GM13976 (cell line): ENCODE data around the gene DCHS2.

ENCODE experiments used
- DNase-seq: peaks from one replicate; pipeline ENCODE4 v3.0.0; 2012; ENCODE audit warnings: low spot score
- in situ Hi-C: fragments of 300-500 bp; cut with MboI; formaldehyde crosslinking; loops from one replicate; pipeline ENCODE4 v1.12.0; 2022; ENCODE audit warnings: low sequenced_read_pairs, mixed read lengths, inconsistent platforms; ENCODE audit not compliant: unreplicated experiment
- TF ChIP-seq, protein P1 (sequence below): IDR thresholded peaks from 2 replicates; pipeline ENCODE4 v1.5.1; 2012; ENCODE audit warnings: borderline replicate concordance, mild to moderate bottlenecking; ENCODE audit not compliant: insufficient read depth; ENCODE audit errors: extremely low read depth, missing control alignments, control extremely low read depth

DCHS2 gene

DNA sequence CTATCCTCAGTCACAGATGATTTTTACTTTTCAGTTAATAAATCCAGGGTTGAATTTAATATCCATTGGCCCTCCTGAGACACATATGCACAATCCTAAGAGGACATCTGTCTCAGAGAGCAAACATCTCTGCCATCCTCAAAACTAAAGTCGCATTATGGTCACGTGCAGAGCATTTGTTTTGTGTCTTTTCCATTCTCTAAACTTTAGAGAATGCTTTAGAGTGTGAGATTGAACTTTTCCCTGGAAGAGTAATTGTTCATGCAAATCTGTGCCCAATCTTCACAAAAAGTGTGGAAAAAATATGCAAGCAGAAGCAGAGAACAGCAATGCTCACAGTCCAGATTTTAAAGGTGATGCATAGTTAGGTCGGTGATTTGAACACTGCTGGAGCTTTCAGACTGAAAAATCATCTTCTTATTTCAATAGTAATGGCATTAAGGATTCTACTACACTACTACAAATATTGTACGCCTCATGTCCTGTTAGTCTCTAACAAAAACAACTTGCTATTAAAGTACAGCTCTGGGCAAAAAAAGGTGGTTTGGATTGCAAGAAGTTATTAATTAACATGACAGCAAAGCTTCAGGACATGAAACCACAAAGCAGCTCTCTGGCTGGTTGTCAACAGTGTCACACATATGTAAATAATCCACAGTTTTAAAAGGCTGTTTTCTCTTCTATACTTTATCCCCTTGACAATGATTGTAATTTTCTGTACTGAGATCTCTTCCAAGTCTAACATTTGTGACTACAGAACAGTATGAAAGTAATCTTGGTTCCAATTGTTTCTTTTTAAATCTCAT, 19.9 kb downstream of the DCHS2 start:
- in situ Hi-C loops, result no loop called here
- TF ChIP-seq, protein P1, sequence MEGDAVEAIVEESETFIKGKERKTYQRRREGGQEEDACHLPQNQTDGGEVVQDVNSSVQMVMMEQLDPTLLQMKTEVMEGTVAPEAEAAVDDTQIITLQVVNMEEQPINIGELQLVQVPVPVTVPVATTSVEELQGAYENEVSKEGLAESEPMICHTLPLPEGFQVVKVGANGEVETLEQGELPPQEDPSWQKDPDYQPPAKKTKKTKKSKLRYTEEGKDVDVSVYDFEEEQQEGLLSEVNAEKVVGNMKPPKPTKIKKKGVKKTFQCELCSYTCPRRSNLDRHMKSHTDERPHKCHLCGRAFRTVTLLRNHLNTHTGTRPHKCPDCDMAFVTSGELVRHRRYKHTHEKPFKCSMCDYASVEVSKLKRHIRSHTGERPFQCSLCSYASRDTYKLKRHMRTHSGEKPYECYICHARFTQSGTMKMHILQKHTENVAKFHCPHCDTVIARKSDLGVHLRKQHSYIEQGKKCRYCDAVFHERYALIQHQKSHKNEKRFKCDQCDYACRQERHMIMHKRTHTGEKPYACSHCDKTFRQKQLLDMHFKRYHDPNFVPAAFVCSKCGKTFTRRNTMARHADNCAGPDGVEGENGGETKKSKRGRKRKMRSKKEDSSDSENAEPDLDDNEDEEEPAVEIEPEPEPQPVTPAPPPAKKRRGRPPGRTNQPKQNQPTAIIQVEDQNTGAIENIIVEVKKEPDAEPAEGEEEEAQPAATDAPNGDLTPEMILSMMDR, result no peak
- no peak for DNase-seq

DNA sequence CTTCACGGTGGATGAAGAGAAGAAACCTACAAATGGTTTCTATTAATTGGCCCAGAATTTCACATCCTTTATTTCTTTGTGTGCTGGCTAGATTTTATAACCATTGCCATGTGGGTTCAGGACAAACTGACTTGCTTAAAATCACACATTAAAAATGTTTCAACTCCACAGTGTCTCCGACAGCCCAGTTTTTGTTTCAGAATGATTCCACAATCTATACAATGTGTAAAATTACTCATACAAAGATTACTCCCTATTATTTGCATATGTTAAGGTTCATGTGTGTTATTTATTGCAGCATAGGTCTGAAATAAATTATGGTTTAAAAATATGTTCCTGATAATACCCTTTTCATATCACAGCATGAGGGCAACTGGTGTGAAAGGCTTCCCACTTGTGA, 20.6 kb downstream of the DCHS2 start:
- TF ChIP-seq, protein P1, result no peak
- no peak for DNase-seq
- in situ Hi-C loops, result no loop called here

DNA sequence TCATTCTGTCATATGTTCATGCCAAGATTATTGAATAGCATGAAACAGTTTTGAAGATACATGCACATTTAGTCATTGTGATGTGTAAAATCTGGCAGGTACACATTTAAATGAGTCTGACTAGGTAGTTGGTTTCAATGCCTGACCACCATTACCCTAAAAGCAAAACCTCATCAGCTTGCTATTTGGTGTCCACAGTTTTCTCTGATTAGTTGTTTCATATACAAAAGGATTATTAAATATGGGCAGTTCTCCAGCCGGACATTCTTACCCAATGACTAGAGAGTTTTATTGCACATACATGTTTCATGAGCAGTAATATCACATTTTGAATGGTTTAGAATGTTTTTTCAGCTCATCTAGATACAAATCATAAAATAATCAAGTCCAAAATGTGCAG, 23.7 kb downstream of the DCHS2 start:
- in situ Hi-C loops, result no loop called here
- TF ChIP-seq, protein P1, result no peak
- DNase-seq, result no peak

DNA sequence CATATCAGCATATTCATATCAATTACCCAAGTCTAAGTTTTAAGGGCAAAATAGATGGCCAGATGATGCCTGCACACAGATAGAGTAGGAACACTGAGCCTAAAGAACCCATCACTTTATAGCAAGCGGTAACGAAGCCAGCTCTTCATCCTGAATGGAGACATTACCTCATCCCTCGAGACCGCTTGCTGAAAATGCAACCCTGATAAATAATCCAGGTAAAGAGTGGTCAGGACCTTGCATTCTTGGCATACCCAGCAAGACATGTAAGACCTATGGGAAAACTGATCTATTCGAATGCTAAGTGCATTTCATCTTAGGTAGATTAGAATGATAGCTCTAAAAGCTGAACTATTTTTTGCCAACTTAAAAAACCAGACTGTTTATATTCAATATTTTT, 25.3 kb downstream of the DCHS2 start:
- TF ChIP-seq, protein P1, result no peak
- no peak for DNase-seq
- in situ Hi-C loops, result no loop called here

DNA sequence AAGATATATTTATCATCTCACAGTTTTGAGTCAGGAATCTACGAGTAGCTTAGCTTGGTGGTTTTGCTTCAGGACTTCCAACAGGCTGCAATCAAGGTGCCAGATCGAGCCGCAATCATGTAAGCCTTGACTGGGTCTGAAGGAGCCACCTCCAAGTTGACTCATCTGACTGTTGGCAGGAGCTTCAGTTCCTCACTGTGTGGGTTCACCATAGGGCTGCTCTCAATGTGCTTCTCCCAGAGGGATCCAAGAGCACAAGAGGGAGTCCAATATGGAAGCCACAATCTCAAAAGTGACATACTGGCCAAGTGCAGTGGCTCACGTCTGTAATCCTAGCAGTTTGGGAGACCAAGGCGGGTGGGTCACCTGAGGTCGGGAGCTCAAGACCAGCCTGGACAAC, 26.5 kb downstream of the DCHS2 start:
- in situ Hi-C loops, result no loop called here
- no peak for DNase-seq

DNA sequence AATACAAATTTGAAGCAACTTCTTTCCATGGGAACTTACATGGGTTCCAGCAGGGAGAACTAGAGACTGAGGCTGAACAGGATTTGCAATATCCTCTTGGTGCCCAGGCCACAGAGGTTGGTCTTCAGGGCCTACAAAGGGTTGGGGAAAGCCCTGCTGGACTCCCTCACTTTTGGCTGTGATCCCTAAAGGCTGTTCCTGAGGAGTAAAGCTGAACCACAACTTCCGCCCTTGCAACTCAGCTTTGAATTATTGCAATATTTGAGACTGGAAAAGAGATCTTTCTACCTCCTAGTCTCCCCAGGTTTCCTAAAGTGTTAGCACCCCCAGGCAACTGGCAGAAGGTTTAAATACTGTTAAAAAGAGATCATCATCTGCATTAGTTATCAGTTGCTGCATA, 26.9 kb downstream of the DCHS2 start:
- TF ChIP-seq, protein P1, result no peak
- in situ Hi-C loops, result no loop called here
- DNase-seq, result no peak

More for the DNA sequence above, 26.5 kb downstream of the DCHS2 start:
- TF ChIP-seq, protein P1, result no peak
